GM12801 (cell line): ENCODE measurements around the gene ABCA2.

Experiments
- CTCF ChIP-seq: IDR thresholded peaks from one replicate; pipeline ENCODE4 v1.5.1; 2011; ENCODE audit warnings: control low read depth; ENCODE audit not compliant: insufficient read length; ENCODE audit errors: extremely low read depth

ABCA2 gene

GRCh38 chr9:136995362-136995761 is 32.7 kb downstream of the ABCA2 start:
- no peak for TF ChIP-seq CTCF

GRCh38 chr9:136994888-136995230 is 33.2 kb downstream of the ABCA2 start:
- TF ChIP-seq CTCF, result no peak

GRCh38 chr9:136994180-136994887 is 33.7 kb downstream of the ABCA2 start:
- no peak for TF ChIP-seq CTCF

GRCh38 chr9:136992819-136993369 is 35.1 kb downstream of the ABCA2 start:
- no peak for TF ChIP-seq CTCF

- TF ChIP-seq CTCF, result no peak
Observed at GRCh38 chr9:136991993-136992818, 35.8 kb downstream of the ABCA2 start, which contains the start of gene PAXX. Gene PAXX (plus strand): TSS chr9:136992422. CDS start chr9:136992444, 22 bp downstream.

GRCh38 chr9:136990242-136990911 is 37.7 kb downstream of the ABCA2 start:
- no peak for TF ChIP-seq CTCF

GRCh38 chr9:136988872-136989271 is 39.2 kb downstream of the ABCA2 start:
- TF ChIP-seq CTCF, result no peak
